Endothelial cell of umbilical vein (primary cell): Measurements from ENCODE around the gene PAPOLA. TPM values are rescaled to one million over a fixed set of nuclear protein-coding genes. Genes with fewer than 3 reads are reported as not detected.

Source experiments
- BruUV-seq: library from RNA; stranded (reverse); fragments of 400-500 nt; replicated peaks from 2 replicates; lab custom pipeline; 2021; lab: Mats Ljungman, UMichigan
- CTCF ChIA-PET: fragments of 300-600, 350-600 bp; sonication (Branson Sonifier 250); formaldehyde crosslinking; loops from one replicate; lab custom pipeline; 2021; ENCODE audit warnings: antibody characterized with exemption, inconsistent platforms; lab: Charles Lee
- POLR2A ChIA-PET: fragments of 300-600, 350-600 bp; sonication (Branson Sonifier 250); formaldehyde crosslinking; loops from one replicate; lab custom pipeline; 2021; ENCODE audit warnings: antibody characterized with exemption, inconsistent platforms; lab: Charles Lee
- DNase-seq: peaks from one replicate; pipeline ENCODE4 v3.0.0-alpha.2; 2011; ENCODE audit warnings: low read depth, low spot score
- FAIRE-seq: peaks from 2 replicates; lab custom pipeline; 2011; peaks lifted over from hg19 to GRCh38; lab: Jason Lieb, UNC
- H2AFZ ChIP-seq: 2 replicates; pipeline ENCODE4 v1.6.0; 2012; ENCODE audit warnings: low read depth, low read length, control low read depth, inconsistent platforms
- H3K27ac ChIP-seq: 2 replicates; pipeline ENCODE4 v1.5.1; 2011; ENCODE audit warnings: low read depth, mild to moderate bottlenecking, control low read depth, low read length, moderate library complexity; ENCODE audit not compliant: insufficient read depth
- H3K27me3 ChIP-seq, 2 experiments: 2 replicates each; pipeline versions ENCODE4 v1.6.0 to v1.6.1; 2011; ENCODE audit warnings: low read length in 2 of 2, mixed read lengths in 1 of 2; ENCODE audit not compliant: control insufficient read depth in 2 of 2, insufficient read depth in 2 of 2
- H3K36me3 ChIP-seq, 2 experiments: 2 replicates in 1 of 2; 3 replicates in 1 of 2; pipeline ENCODE4 v1.5.1; 2011; ENCODE audit warnings: low read length in 2 of 2, mild to moderate bottlenecking in 1 of 2, moderate library complexity in 1 of 2; ENCODE audit not compliant: control insufficient read depth in 2 of 2, insufficient read depth in 2 of 2; ENCODE audit errors: extremely low read depth in 1 of 2
- H3K4me1 ChIP-seq: 3 replicates; pipeline ENCODE4 v1.5.1; 2011; ENCODE audit warnings: mild to moderate bottlenecking, low read length; ENCODE audit not compliant: control insufficient read depth, insufficient read depth; ENCODE audit errors: extremely low read depth
- H3K4me2 ChIP-seq: 2 replicates; pipeline ENCODE4 v1.6.1; 2011; ENCODE audit warnings: low read length, control low read depth, mixed read lengths; ENCODE audit not compliant: insufficient read depth
- H3K4me3 ChIP-seq, 3 experiments: fragments of 200-600 bp in 1 of 3; sonication (generic), shearing (Covaris generic) in 1 of 3; replicated peaks in 1 of 3; 2 replicates each; pipeline ENCODE4 v1.5.1; 2011 to 2016; ENCODE audit warnings: control low read depth in 3 of 3, low read length in 3 of 3, mild to moderate bottlenecking in 2 of 3, inconsistent platforms in 1 of 3, low read depth in 1 of 3, moderate library complexity in 1 of 3; ENCODE audit not compliant: insufficient read depth in 1 of 3
- H3K79me2 ChIP-seq: 2 replicates; pipeline ENCODE4 v1.6.0; 2012; ENCODE audit warnings: low read length, inconsistent platforms; ENCODE audit not compliant: control insufficient read depth, insufficient read depth
- H3K9ac ChIP-seq: replicated peaks from 2 replicates; pipeline ENCODE3; 2011; ENCODE audit warnings: low read length, control low read depth; ENCODE audit not compliant: insufficient read depth; ENCODE audit errors: extremely low read depth
- H3K9me1 ChIP-seq: replicated peaks from 3 replicates; pipeline ENCODE4 v1.6.0; 2011; ENCODE audit warnings: mild to moderate bottlenecking, low read length; ENCODE audit not compliant: control insufficient read depth, insufficient read depth; ENCODE audit errors: extremely low read depth
- H3K9me3 ChIP-seq: replicated peaks from 2 replicates; pipeline ENCODE4 v1.5.1; 2012; ENCODE audit warnings: low read length, inconsistent platforms; ENCODE audit not compliant: control insufficient read depth, insufficient read depth
- H4K20me1 ChIP-seq: replicated peaks from 2 replicates; pipeline ENCODE3; 2011; ENCODE audit warnings: mild to moderate bottlenecking, low read length; ENCODE audit not compliant: control insufficient read depth, insufficient read depth; ENCODE audit errors: extremely low read depth
- EZH2 ChIP-seq: IDR thresholded peaks from 2 replicates; pipeline ENCODE4 v1.6.1; 2012; ENCODE audit warnings: borderline replicate concordance, low read depth, mild to moderate bottlenecking, moderate library complexity, low read length, inconsistent platforms; ENCODE audit not compliant: severe bottlenecking
- FOS ChIP-seq: IDR thresholded peaks from 2 replicates; pipeline ENCODE4 v1.6.1; 2011; ENCODE audit warnings: mild to moderate bottlenecking, low read length, moderate library complexity, borderline replicate concordance; ENCODE audit not compliant: insufficient read depth
- GATA2 ChIP-seq: IDR thresholded peaks from 2 replicates; pipeline ENCODE4 v1.7.0; 2011; ENCODE audit warnings: low read depth, mild to moderate bottlenecking, moderate library complexity, mixed read lengths, low read length; ENCODE audit not compliant: insufficient read length, insufficient read depth
- JUN ChIP-seq: IDR thresholded peaks from 2 replicates; pipeline ENCODE4 v1.6.1; 2011; ENCODE audit warnings: borderline replicate concordance, low read depth; ENCODE audit not compliant: insufficient read length, insufficient read depth
- MYC ChIP-seq: IDR thresholded peaks from one replicate; pipeline ENCODE4 v1.6.1; 2011; ENCODE audit warnings: mild to moderate bottlenecking, low read depth, low read length
- POLR2A ChIP-seq: IDR thresholded peaks from 2 replicates; pipeline ENCODE4 v1.6.1; 2012; ENCODE audit warnings: low read depth, mild to moderate bottlenecking, control low read depth, low read length
- POLR2AphosphoS5 ChIP-seq: IDR thresholded peaks from 2 replicates; pipeline ENCODE4 v1.6.1; 2012; ENCODE audit warnings: low read depth, mild to moderate bottlenecking, control low read depth, low read length, moderate library complexity; ENCODE audit not compliant: insufficient read depth
- dilution Hi-C: fragments of 300-500 bp; cut with MboI; formaldehyde crosslinking; loops from one replicate; pipeline ENCODE4 v1.15.0; 2019; ENCODE audit warnings: low sequenced_read_pairs; ENCODE audit not compliant: extremely low pct_ligation_motif_present
- intact Hi-C: fragments of 100-400 bp; cut with micrococcal nuclease; formaldehyde crosslinking; loops from one replicate; pipeline ENCODE4 v1.10.0; 2022
- polyA plus RNA-seq, 4 experiments: library from polyadenylated mRNA; depleted of rRNA in 3 of 4; stranded (reverse) in 3 of 4; unstranded in 1 of 4; fragments of >200 nt; gene quantifications; 2 replicates each; pipeline versions ENCODE4 v1.2.1 to v1.2.3, GENCODE V29; 2011 to 2012; ENCODE audit warnings: missing spikeins in 1 of 4
- total RNA-seq: library from RNA; stranded (reverse); gene quantifications from 2 replicates; pipeline ENCODE4 v1.2.3, GENCODE V29; 2021
- TF ChIP-seq, protein P1 (sequence below): IDR thresholded peaks from 2 replicates; pipeline ENCODE4 v1.6.1; 2011; ENCODE audit not compliant: insufficient read depth, insufficient read length
- TF ChIP-seq, protein P2 (sequence below), 2 donors: IDR thresholded peaks; 1 replicate in 1 of 2; 2 replicates in 1 of 2; pipeline ENCODE4 v1.5.1; 2011; ENCODE audit warnings: low read length in 2 of 2, mild to moderate bottlenecking in 2 of 2, moderate library complexity in 2 of 2, control low read depth in 1 of 2, inconsistent platforms in 1 of 2, low read depth in 1 of 2; ENCODE audit not compliant: insufficient read depth in 1 of 2; ENCODE audit errors: extremely low read depth in 1 of 2

PAPOLA gene
- total and polyA plus RNA-seq, 2 donors (not counting 3 experiments of a cell fraction or from before 2014, with no cell fraction given), result 75.4 to 184 TPM

DNA sequence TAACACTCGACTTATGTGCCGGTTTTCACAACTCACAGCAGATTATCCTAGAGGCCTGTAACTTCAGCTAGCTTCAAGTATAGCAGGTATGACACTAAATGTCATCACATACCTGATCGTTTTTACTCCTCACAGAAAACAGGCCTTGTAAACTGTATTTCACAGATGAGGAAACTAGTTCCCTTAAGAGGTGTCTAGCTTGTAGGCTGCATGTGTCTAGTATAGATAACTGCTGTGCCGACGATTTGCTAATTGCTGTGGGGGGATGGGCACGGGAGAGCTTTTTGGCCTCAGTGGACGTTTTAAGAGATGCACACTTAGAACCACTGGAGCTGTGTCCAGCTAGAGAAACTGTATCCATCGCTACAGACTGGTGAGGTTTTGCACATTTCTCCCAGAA lies 78.8 kb downstream of the PAPOLA start:
- no TSS peak for BruUV-seq

GRCh38 chr14:96581902-96582301 lies 79.7 kb downstream of the PAPOLA start:
- Histone ChIP-seq H3K4me2 (no peak overlapping the region), H3K4me1 (no peaks in the 10 kb centered on the region), H3K9me1 (no peaks in the 10 kb centered on the region), H3K9ac (no peak overlapping the region), H3K4me3 (no peak overlapping the region), H3K79me2 (no peaks in the 10 kb centered on the region), H4K20me1 (no peaks in the 10 kb centered on the region), H3K36me3 (no peaks in the 10 kb centered on the region), H3K27me3 (peaks cover 0 to 4% of the 10 kb centered on the region in 2 experiments), H3K27ac (no peak overlapping the region), H3K9me3 (no peaks in the 10 kb centered on the region), H2AFZ (no peak overlapping the region)
- CTCF ChIA-PET, result no interaction called here
- no peak for FAIRE-seq
- POLR2A ChIA-PET, result no interaction called here
- no peak for DNase-seq
- TF ChIP-seq JUN (no peak), POLR2A (no peak), POLR2AphosphoS5 (no peak), EZH2 (no peak), FOS (no peak), MYC (no peak), GATA2 (no peak)
- TF ChIP-seq, protein P1, sequence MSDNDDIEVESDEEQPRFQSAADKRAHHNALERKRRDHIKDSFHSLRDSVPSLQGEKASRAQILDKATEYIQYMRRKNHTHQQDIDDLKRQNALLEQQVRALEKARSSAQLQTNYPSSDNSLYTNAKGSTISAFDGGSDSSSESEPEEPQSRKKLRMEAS, result no peak
- TF ChIP-seq, protein P2, sequence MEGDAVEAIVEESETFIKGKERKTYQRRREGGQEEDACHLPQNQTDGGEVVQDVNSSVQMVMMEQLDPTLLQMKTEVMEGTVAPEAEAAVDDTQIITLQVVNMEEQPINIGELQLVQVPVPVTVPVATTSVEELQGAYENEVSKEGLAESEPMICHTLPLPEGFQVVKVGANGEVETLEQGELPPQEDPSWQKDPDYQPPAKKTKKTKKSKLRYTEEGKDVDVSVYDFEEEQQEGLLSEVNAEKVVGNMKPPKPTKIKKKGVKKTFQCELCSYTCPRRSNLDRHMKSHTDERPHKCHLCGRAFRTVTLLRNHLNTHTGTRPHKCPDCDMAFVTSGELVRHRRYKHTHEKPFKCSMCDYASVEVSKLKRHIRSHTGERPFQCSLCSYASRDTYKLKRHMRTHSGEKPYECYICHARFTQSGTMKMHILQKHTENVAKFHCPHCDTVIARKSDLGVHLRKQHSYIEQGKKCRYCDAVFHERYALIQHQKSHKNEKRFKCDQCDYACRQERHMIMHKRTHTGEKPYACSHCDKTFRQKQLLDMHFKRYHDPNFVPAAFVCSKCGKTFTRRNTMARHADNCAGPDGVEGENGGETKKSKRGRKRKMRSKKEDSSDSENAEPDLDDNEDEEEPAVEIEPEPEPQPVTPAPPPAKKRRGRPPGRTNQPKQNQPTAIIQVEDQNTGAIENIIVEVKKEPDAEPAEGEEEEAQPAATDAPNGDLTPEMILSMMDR (IDR thresholded peaks at IDR 0.05; ENCODE audit: extremely low read depth in 1 of 2, insufficient read depth in 1 of 2, low read depth in 1 of 2, low read length in 2 of 2), result no peak
- intact Hi-C loops (no loop called here), dilution Hi-C loops (no loop called here)
- BruUV-seq, result no TSS peak

More for the DNA sequence above, 78.8 kb downstream of the PAPOLA start:
- H3K36me3 ChIP-seq, result no peaks in the 10 kb centered on the region
- FAIRE-seq (no peak), DNase-seq (no peak)
- no peaks in the 10 kb centered on the region for H3K4me1 ChIP-seq
- CTCF ChIA-PET, result no interaction called here
- H3K4me3 ChIP-seq, result no peak overlapping the region
- no peak overlapping the region for H3K4me2 ChIP-seq
- H3K79me2 ChIP-seq, result no peaks in the 10 kb centered on the region
- no peaks in the 10 kb centered on the region for H3K9me3 ChIP-seq
- POLR2A ChIA-PET, result no interaction called here
- H3K27ac ChIP-seq, result no peak overlapping the region
- peaks cover 0 to 4% of the 10 kb centered on the region in 2 experiments for H3K27me3 ChIP-seq
- TF ChIP-seq POLR2AphosphoS5 (no peak), FOS (no peak), POLR2A (no peak), EZH2 (no peak), MYC (no peak), GATA2 (no peak)
- TF ChIP-seq, protein P2 (IDR thresholded peaks at IDR 0.05; ENCODE audit: extremely low read depth in 1 of 2, insufficient read depth in 1 of 2, low read depth in 1 of 2, low read length in 2 of 2), result no peak
- intact Hi-C loops, result no loop called here
- no peaks in the 10 kb centered on the region for H3K9me1 ChIP-seq
- no peaks in the 10 kb centered on the region for H4K20me1 ChIP-seq
- H3K9ac ChIP-seq, result no peak overlapping the region
- dilution Hi-C loops, result no loop called here
- no peak overlapping the region for H2AFZ ChIP-seq
